ENCODE data around the gene SMARCAL1.

- TF ChIP-seq POLR2AphosphoS5 (IDR thresholded peaks at IDR 0.05; ENCODE audit: low read depth, low read length) (no peak), CTCF (IDR thresholded peaks at IDR 0.05) (no peak)
Observed at GRCh38 chr2:216467845-216468244, 55.6 kb downstream of the SMARCAL1 start.
